OCI-LY1 (cell line): Measurements from ENCODE around the gene ZKSCAN3.

Experiments used
- CTCF ChIP-seq: fragments of 200-600 bp; sonication (generic), shearing (Covaris generic); IDR thresholded peaks from 2 replicates; pipeline ENCODE4 v1.5.1; 2017; ENCODE audit warnings: mild to moderate bottlenecking, antibody characterized with exemption, low read length, moderate library complexity, mixed read lengths
- EZH2 ChIP-seq: fragments of 200-600 bp; sonication (generic), shearing (Covaris generic); IDR thresholded peaks from 2 replicates; pipeline ENCODE4 v1.8.0; 2017; ENCODE audit warnings: borderline replicate concordance, mixed run types, mild to moderate bottlenecking, antibody characterized with exemption, low read length, moderate library complexity, mixed read lengths

- TF ChIP-seq EZH2, result no peak
- TF ChIP-seq CTCF, result no peak
Observed at GRCh38 chr6:28315628-28316027, 34.1 kb upstream of the ZKSCAN3 start.
